HG03521 (cell line): ENCODE measurements around the gene FFAR1.
A peak's percentile ranks its signal among the peaks of the same experiment; 100 is the strongest.

Experiments
- ATAC-seq: cut with Tn5 transposase; IDR thresholded peaks from one replicate; pipeline ENCODE4 v1.9.1; 2021; ENCODE audit warnings: mild to moderate bottlenecking, moderate library complexity; ENCODE audit not compliant: unreplicated experiment

FFAR1 gene

GRCh38 chr19:35347171-35347929 is at the start of gene FFAR1:
FFAR1 (plus strand) TSS chr19:35347902; CDS start chr19:35351552, 3,650 bp downstream.
- peak; percentile 51 for ATAC-seq

- no peak for ATAC-seq
These were observed 49.8 kb upstream of the FFAR1 start for GRCh38 chr19:35297922-35298321.

GRCh38 chr19:35298561-35298972 is 49.1 kb upstream of the FFAR1 start:
- ATAC-seq: no peak

GRCh38 chr19:35299523-35300338 is 48.0 kb upstream of the FFAR1 start:
- no peak for ATAC-seq

GRCh38 chr19:35300339-35300649 is 47.4 kb upstream of the FFAR1 start:
- ATAC-seq: no peak

- ATAC-seq: no peak
These were observed 45.7 kb upstream of the FFAR1 start for GRCh38 chr19:35301961-35302360.

GRCh38 chr19:35302446-35302845 is 45.3 kb upstream of the FFAR1 start:
- ATAC-seq: no peak

- no peak for ATAC-seq
These were observed 44.3 kb upstream of the FFAR1 start for GRCh38 chr19:35303357-35303915.

- ATAC-seq: no peak
These were observed 43.7 kb upstream of the FFAR1 start for GRCh38 chr19:35304036-35304435.

- no peak for ATAC-seq
These were observed 42.5 kb upstream of the FFAR1 start for GRCh38 chr19:35305181-35305580.

- no peak for ATAC-seq
These were observed 41.0 kb upstream of the FFAR1 start for GRCh38 chr19:35306473-35307246.

- no peak for ATAC-seq
These were observed 39.8 kb upstream of the FFAR1 start for GRCh38 chr19:35307931-35308330.

GRCh38 chr19:35308910-35309309 is 38.8 kb upstream of the FFAR1 start:
- no peak for ATAC-seq

GRCh38 chr19:35309481-35310279 is 38.0 kb upstream of the FFAR1 start:
- ATAC-seq: no peak

GRCh38 chr19:35310331-35310730 is 37.4 kb upstream of the FFAR1 start:
- no peak for ATAC-seq

GRCh38 chr19:35310811-35311465 is 36.8 kb upstream of the FFAR1 start:
- no peak for ATAC-seq

GRCh38 chr19:35311901-35312665 is 35.6 kb upstream of the FFAR1 start:
- no peak for ATAC-seq

- no peak for ATAC-seq
These were observed 34.1 kb upstream of the FFAR1 start for GRCh38 chr19:35313587-35313986.

- ATAC-seq: no peak
These were observed 33.7 kb upstream of the FFAR1 start for GRCh38 chr19:35314031-35314430.
